ENCODE data around the gene TOR1AIP2. TPM values are rescaled to one million over a fixed set of nuclear protein-coding genes. Genes with fewer than 3 reads are reported as not detected.

TOR1AIP2 gene
- total RNA-seq, 2 experiments from 2014 or later, result 31.0 to 49.9 TPM

DNA sequence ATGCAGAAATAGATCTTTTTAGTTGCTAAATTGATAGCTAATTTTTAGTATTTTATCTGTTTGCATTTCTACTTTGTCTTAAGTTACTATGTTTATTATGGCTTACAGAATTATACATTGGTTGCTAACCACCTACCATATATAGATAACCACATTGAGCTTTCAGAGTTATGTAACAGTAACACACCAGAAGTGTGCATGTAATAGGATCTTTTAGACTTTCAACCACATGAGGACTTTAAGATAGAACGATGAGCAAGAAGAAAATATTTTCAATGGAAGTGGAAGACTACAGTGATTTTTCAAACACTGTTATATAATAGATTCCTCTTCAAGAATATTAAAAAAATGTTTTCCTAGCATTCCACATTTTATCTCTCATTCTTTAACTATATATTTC lies 33.3 kb upstream of the TOR1AIP2 start:
- Histone ChIP-seq H2AFZ (ENCODE audit: low read length) (no peak overlapping the region), H3K36me3 (ENCODE audit: insufficient read depth, low read length) (peaks cover 25% of the 10 kb centered on the region), H4K20me1 (ENCODE audit: insufficient read depth, low read length) (no peaks in the 10 kb centered on the region), H3K9me3 (ENCODE audit: low read length) (no peaks in the 10 kb centered on the region), H3K27ac (ENCODE audit: low read depth, low read length, poor library complexity, severe bottlenecking) (no peak overlapping the region), H3K4me1 (ENCODE audit: insufficient read depth, low read length, poor library complexity, severe bottlenecking) (no peaks in the 10 kb centered on the region), H3K9me2 (ENCODE audit: insufficient read depth, low read length) (no peaks in the 10 kb centered on the region), H3K79me2 (ENCODE audit: insufficient read depth, low read depth, low read length) (no peaks in the 10 kb centered on the region), H3K4me3 (ENCODE audit: low read depth, low read length, poor library complexity, severe bottlenecking) (no peak overlapping the region), H3K4me2 (ENCODE audit: low read length) (no peak overlapping the region)
- ChIA-PET CTCF (ENCODE audit: unreplicated experiment) (no interaction called here), POLR2A (interaction anchor here (0.7 to 2.0 kb wide), 4 partner anchors 9 to 17 kb away, joined by 3 to 9 read pairs (median 4); no protein-coding TSS in a partner anchor)
- no peak for DNase-seq (ENCODE audit: low spot score)
- TF ChIP-seq, protein P1, sequence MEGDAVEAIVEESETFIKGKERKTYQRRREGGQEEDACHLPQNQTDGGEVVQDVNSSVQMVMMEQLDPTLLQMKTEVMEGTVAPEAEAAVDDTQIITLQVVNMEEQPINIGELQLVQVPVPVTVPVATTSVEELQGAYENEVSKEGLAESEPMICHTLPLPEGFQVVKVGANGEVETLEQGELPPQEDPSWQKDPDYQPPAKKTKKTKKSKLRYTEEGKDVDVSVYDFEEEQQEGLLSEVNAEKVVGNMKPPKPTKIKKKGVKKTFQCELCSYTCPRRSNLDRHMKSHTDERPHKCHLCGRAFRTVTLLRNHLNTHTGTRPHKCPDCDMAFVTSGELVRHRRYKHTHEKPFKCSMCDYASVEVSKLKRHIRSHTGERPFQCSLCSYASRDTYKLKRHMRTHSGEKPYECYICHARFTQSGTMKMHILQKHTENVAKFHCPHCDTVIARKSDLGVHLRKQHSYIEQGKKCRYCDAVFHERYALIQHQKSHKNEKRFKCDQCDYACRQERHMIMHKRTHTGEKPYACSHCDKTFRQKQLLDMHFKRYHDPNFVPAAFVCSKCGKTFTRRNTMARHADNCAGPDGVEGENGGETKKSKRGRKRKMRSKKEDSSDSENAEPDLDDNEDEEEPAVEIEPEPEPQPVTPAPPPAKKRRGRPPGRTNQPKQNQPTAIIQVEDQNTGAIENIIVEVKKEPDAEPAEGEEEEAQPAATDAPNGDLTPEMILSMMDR (conservative IDR thresholded peaks at IDR 0.05; ENCODE audit: low read length), result no peak
- TF ChIP-seq EZH2phosphoT487 (IDR thresholded peaks at IDR 0.05; ENCODE audit: borderline replicate concordance, low read depth, low read length), result no peak
- BruUV-seq (replicated peaks), result no TSS peak
- intact Hi-C loops (cut with micrococcal nuclease; ENCODE audit: unreplicated experiment), result no loop called here

DNA sequence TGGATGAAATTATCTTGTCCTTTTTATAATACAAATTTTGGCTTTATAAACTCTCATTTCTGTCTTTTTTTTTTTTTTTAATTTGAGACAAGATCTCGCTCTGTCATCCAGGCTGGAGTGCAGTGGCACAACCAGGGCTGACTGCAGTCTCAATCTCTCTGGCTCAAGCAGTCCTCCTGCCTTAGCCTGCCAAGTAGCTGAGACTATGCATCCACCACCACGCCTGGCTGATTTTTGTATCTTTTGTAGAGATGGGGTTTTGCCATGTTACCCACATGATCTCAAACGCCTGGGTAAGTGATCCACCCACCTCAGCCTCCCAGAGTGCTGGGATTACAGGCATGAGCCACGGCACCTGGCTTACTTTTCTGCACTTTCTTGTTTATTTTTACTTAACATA lies 12.0 kb upstream of the TOR1AIP2 start:
- CTCF ChIA-PET (ENCODE audit: unreplicated experiment), result no interaction called here
- intact Hi-C loops (cut with micrococcal nuclease; ENCODE audit: unreplicated experiment), result no loop called here
- H3K79me2 ChIP-seq (ENCODE audit: insufficient read depth, low read depth, low read length), result no peaks in the 10 kb centered on the region; the same call in 1 of the 2 replicates

DNA sequence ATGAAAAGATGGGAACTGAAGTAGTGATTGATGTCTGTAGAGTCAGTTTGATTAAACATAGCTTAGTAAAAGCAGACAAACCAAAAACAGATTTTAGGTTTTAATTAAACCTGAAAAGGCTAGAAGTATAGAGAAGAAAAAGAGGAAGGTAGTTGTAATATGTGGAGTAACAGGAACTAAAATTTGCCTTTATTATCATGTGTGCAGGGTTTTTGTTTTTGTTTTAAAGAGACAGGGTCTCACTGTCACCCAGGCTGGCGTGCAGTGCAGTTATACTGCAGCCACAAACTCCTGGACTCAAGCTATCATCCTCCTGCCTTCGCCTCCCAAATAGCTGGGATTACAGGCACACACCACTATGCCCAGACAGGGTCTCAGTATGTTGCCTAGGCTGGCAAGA lies 10.5 kb upstream of the TOR1AIP2 start:
- DNase-seq (ENCODE audit: low spot score), result no peak
- H3K27ac ChIP-seq (ENCODE audit: low read depth, low read length, poor library complexity, severe bottlenecking), result no peak overlapping the region
- H3K4me2 ChIP-seq (ENCODE audit: low read length), result peak overlapping the region; percentile 23
- no peak for TF ChIP-seq EZH2phosphoT487 (IDR thresholded peaks at IDR 0.05; ENCODE audit: borderline replicate concordance, low read depth, low read length)
- TF ChIP-seq, protein P1 (conservative IDR thresholded peaks at IDR 0.05; ENCODE audit: low read length), result no peak
- no TSS peak for BruUV-seq (replicated peaks)
- no peaks in the 10 kb centered on the region for H3K9me2 ChIP-seq (ENCODE audit: insufficient read depth, low read length)
- no peaks in the 10 kb centered on the region; the same call in 1 of the 2 replicates for H3K79me2 ChIP-seq (ENCODE audit: insufficient read depth, low read depth, low read length)
- H2AFZ ChIP-seq (ENCODE audit: low read length), result no peak overlapping the region
- POLR2A ChIA-PET, result interaction anchor here (0.6 to 1.8 kb wide), 6 partner anchors 10 to 87 kb away, joined by 3 to 4 read pairs (median 4); partner anchors contain the start of gene CEP350
- no peaks in the 10 kb centered on the region; the same call in 1 of the 2 replicates for H4K20me1 ChIP-seq (ENCODE audit: insufficient read depth, low read length)
- peaks cover 24% of the 10 kb centered on the region for H3K36me3 ChIP-seq (ENCODE audit: insufficient read depth, low read length)
- intact Hi-C loops (cut with micrococcal nuclease; ENCODE audit: unreplicated experiment), result no loop called here
- H3K4me1 ChIP-seq (ENCODE audit: insufficient read depth, low read length, poor library complexity, severe bottlenecking), result peaks cover 22% of the 10 kb centered on the region
- no peaks in the 10 kb centered on the region for H3K9me3 ChIP-seq (ENCODE audit: low read length)
- CTCF ChIA-PET (ENCODE audit: unreplicated experiment), result no interaction called here
- no peak overlapping the region for H3K4me3 ChIP-seq (ENCODE audit: low read depth, low read length, poor library complexity, severe bottlenecking)

More for the DNA sequence above, 12.0 kb upstream of the TOR1AIP2 start:
- Histone ChIP-seq H4K20me1 (ENCODE audit: insufficient read depth, low read length) (no peaks in the 10 kb centered on the region; the same call in 1 of the 2 replicates), H3K36me3 (ENCODE audit: insufficient read depth, low read length) (peaks cover 24% of the 10 kb centered on the region), H3K9me2 (ENCODE audit: insufficient read depth, low read length) (no peaks in the 10 kb centered on the region), H2AFZ (ENCODE audit: low read length) (no peak overlapping the region), H3K4me2 (ENCODE audit: low read length) (no peak overlapping the region), H3K27ac (ENCODE audit: low read depth, low read length, poor library complexity, severe bottlenecking) (no peak overlapping the region), H3K9me3 (ENCODE audit: low read length) (no peaks in the 10 kb centered on the region), H3K4me3 (ENCODE audit: low read depth, low read length, poor library complexity, severe bottlenecking) (no peak overlapping the region), H3K4me1 (ENCODE audit: insufficient read depth, low read length, poor library complexity, severe bottlenecking) (peaks cover 14% of the 10 kb centered on the region)
- POLR2A ChIA-PET, result no interaction called here
- no TSS peak for BruUV-seq (replicated peaks)
- TF ChIP-seq EZH2phosphoT487 (IDR thresholded peaks at IDR 0.05; ENCODE audit: borderline replicate concordance, low read depth, low read length), result no peak
- TF ChIP-seq, protein P1 (conservative IDR thresholded peaks at IDR 0.05; ENCODE audit: low read length), result no peak
- no peak for DNase-seq (ENCODE audit: low spot score)
